Sigmoid colon (tissue), 7 donors: ENCODE results near the gene NPLOC4. TPM values are rescaled to one million over a fixed set of nuclear protein-coding genes. Genes with fewer than 3 reads are reported as not detected.
A peak's percentile ranks its signal among the peaks of the same experiment; 100 is the strongest.

ENCODE experiments used
- DNase-seq: peaks from one replicate; pipeline ENCODE4 v3.0.0-alpha.2; 2019
- H3K27ac ChIP-seq, 4 donors: fragments of 200-600 bp; sonication (generic); one replicate each; pipeline ENCODE4 v1.5.1; 2016 to 2019; ENCODE audit warnings: mild to moderate bottlenecking in 1 of 4
- H3K27me3 ChIP-seq, 3 donors: fragments of 200-600 bp; sonication (generic); one replicate each; pipeline ENCODE4 v1.5.1; 2019; ENCODE audit warnings: mild to moderate bottlenecking in 1 of 3
- H3K36me3 ChIP-seq, 4 donors: fragments of 200-600 bp; sonication (generic); one replicate each; pipeline ENCODE4 v1.5.1; 2016 to 2019
- H3K4me1 ChIP-seq, 4 donors: fragments of 200-600 bp; sonication (generic); one replicate each; pipeline ENCODE4 v1.5.1; 2017 to 2019
- H3K4me3 ChIP-seq, 4 donors: fragments of 200-600 bp; sonication (generic); one replicate each; pipeline ENCODE4 v1.5.1; 2017 to 2019; ENCODE audit warnings: mild to moderate bottlenecking in 2 of 4, moderate library complexity in 1 of 4
- H3K9me3 ChIP-seq, 4 donors: fragments of 200-600 bp in 3 of 4; sonication (generic) in 3 of 4; one replicate each; pipeline versions ENCODE4 v1.5.1 to v1.6.1; 2013 to 2019
- CTCF ChIP-seq, 4 experiments: fragments of 450-650 bp in 3 of 4; fragments of 200-600 bp in 1 of 4; IDR thresholded peaks; one replicate each; pipeline ENCODE4 v1.5.1; 2016 to 2019; ENCODE audit warnings: antibody characterized with exemption in 4 of 4, mild to moderate bottlenecking in 3 of 4, moderate library complexity in 2 of 4
- EP300 ChIP-seq, 4 donors: sonication (generic); formaldehyde crosslinking; IDR thresholded peaks; one replicate each; pipeline ENCODE4 v1.6.1; 2017; ENCODE audit warnings: antibody characterized with exemption in 4 of 4
- POLR2A ChIP-seq, 2 donors: fragments of 450-650 bp; IDR thresholded peaks; one replicate each; pipeline ENCODE4 v1.6.1; 2016; ENCODE audit warnings: antibody characterized with exemption in 2 of 2, mild to moderate bottlenecking in 2 of 2, moderate library complexity in 2 of 2
- POLR2AphosphoS5 ChIP-seq, 4 donors: sonication (generic); formaldehyde crosslinking; IDR thresholded peaks; one replicate each; pipeline ENCODE4 v1.6.1; 2017; ENCODE audit warnings: antibody characterized with exemption in 4 of 4
- WGBS, 2 donors: extraction: QIAGEN DNeasy Blood & Tissue Kit; methylation state at CpG; one replicate each; pipeline ENCODE4 v1.1.7; 2013; 5-methylcytosine and 5-hydroxymethylcytosine counted together
- intact Hi-C: fragments of 100-400 bp; cut with DNase I; formaldehyde crosslinking; loops from one replicate; pipeline ENCODE4 v1.15.1; 2023
- polyA plus RNA-seq, 3 donors: library from polyadenylated mRNA; stranded (reverse); fragments of 200-250 nt; gene quantifications; one replicate each; pipeline ENCODE4 v1.2.3, GENCODE V29; 2013
- total RNA-seq, 4 donors: library from RNA; depleted of rRNA; stranded (reverse); fragments of >200 nt; gene quantifications; one replicate each; pipeline ENCODE4 v1.1.0, GENCODE V29; 2016
- donor health status: healthy with polysubstance abuse.
- donor health status: Bipolar disorder and iron deficiency.
- donor health status: healthy.

Gene NPLOC4
- total and polyA plus RNA-seq, 7 donors: 19.8 to 59.7 (median 51.7) TPM

GRCh38 chr17:81556175-81556691 is 80.7 kb downstream of the NPLOC4 start:
- intact Hi-C loops: no loop called here
- Histone ChIP-seq H3K9me3 (no peaks in the 10 kb centered on the region), H3K27me3 (no peaks in the 10 kb centered on the region), H3K4me3 (no peak overlapping the region), H3K4me1 (peaks cover 0 to 24% (median 17%) of the 10 kb centered on the region in 4 donors), H3K27ac (no peak overlapping the region), H3K36me3 (peaks cover 14 to 53% (median 31%) of the 10 kb centered on the region in 4 donors)
- no peak for DNase-seq
- TF ChIP-seq POLR2AphosphoS5 (IDR thresholded peaks at IDR 0.05) (no peak), CTCF (IDR thresholded peaks at IDR 0.05) (no peak), EP300 (IDR thresholded peaks at IDR 0.05) (no peak), POLR2A (IDR thresholded peaks at IDR 0.05) (no peak)
- 47 to 85% methylated on average over 9 of the region's 9 CpGs for whole genome bisulfite sequencing, 2 donors

- H3K27me3 ChIP-seq: no peaks in the 10 kb centered on the region
- WGBS, 2 donors: 26 to 30% methylated on average over 24 of the region's 24 CpGs
- H3K27ac ChIP-seq: peak overlapping the region; percentile 84 to 89 (median 85)
- H3K4me1 ChIP-seq: peaks cover 0 to 39% (median 26%) of the 10 kb centered on the region in 4 donors
- H3K4me3 ChIP-seq: peak overlapping the region in 3 of 4 donors; percentile 78 to 90 (median 84)
- no peak for DNase-seq
- TF ChIP-seq POLR2AphosphoS5 (IDR thresholded peaks at IDR 0.05): peak in 1 of 4 donors; percentile 39
- no peak for TF ChIP-seq EP300 (IDR thresholded peaks at IDR 0.05)
- intact Hi-C loops: loop anchor here (2.0 to 5.0 kb wide), 3 partner anchors 13 to 49 kb away; no protein-coding TSS in a partner anchor
- H3K9me3 ChIP-seq: no peaks in the 10 kb centered on the region
- H3K36me3 ChIP-seq: peaks cover 5 to 48% (median 18%) of the 10 kb centered on the region in 4 donors
Observed at GRCh38 chr17:81553616-81554181, 83.2 kb downstream of the NPLOC4 start.

GRCh38 chr17:81553018-81553615 is 83.8 kb downstream of the NPLOC4 start:
- peaks cover 2 to 47% (median 16%) of the 10 kb centered on the region in 4 donors for H3K36me3 ChIP-seq
- peak overlapping the region; percentile 73 to 90 (median 81) for H3K4me3 ChIP-seq
- 1% methylated on average over 19 of the region's 19 CpGs for WGBS, 2 donors
- H3K4me1 ChIP-seq: peaks cover 0 to 39% (median 26%) of the 10 kb centered on the region in 4 donors
- DNase-seq: peak; percentile 81
- H3K27me3 ChIP-seq: no peaks in the 10 kb centered on the region
- H3K9me3 ChIP-seq: no peaks in the 10 kb centered on the region
- H3K27ac ChIP-seq: peak overlapping the region; percentile 84 to 89 (median 85)
- peak in 1 of 4 donors; percentile 21 for TF ChIP-seq POLR2AphosphoS5 (IDR thresholded peaks at IDR 0.05)
- TF ChIP-seq EP300 (IDR thresholded peaks at IDR 0.05): no peak
- intact Hi-C loops: loop anchor here (2.0 to 5.0 kb wide), 3 partner anchors 14 to 49 kb away; no protein-coding TSS in a partner anchor

GRCh38 chr17:81552244-81553017 is 84.5 kb downstream of the NPLOC4 start, which contains the start of gene FAAP100:
Gene FAAP100 (minus strand): TSS chr17:81552353. CDS start chr17:81552330, 23 bp downstream.
- peaks cover 0 to 39% (median 26%) of the 10 kb centered on the region in 4 donors for H3K4me1 ChIP-seq
- DNase-seq: peak; percentile 85
- intact Hi-C loops: loop anchor here (2.0 to 5.0 kb wide), 3 partner anchors 14 to 50 kb away; no protein-coding TSS in a partner anchor
- H3K27ac ChIP-seq: peak within 1 kb of the TSS; percentile 84 to 89 (median 85)
- H3K36me3 ChIP-seq: peaks cover 0 to 47% (median 20%) of the 10 kb centered on the region in 4 donors
- no peaks in the 10 kb centered on the region for H3K9me3 ChIP-seq
- H3K27me3 ChIP-seq: no peaks in the 10 kb centered on the region
- TF ChIP-seq POLR2A (IDR thresholded peaks at IDR 0.05): peak in 1 of 2 donors; percentile 23
- no peak for TF ChIP-seq EP300 (IDR thresholded peaks at IDR 0.05)
- peak; percentile 54 to 84 (median 68) for TF ChIP-seq POLR2AphosphoS5 (IDR thresholded peaks at IDR 0.05)
- H3K4me3 ChIP-seq: peak within 1 kb of the TSS; percentile 73 to 90 (median 81)
- WGBS, 2 donors: 0% methylated on average over 85 of the region's 85 CpGs

- no peak for TF ChIP-seq POLR2AphosphoS5 (IDR thresholded peaks at IDR 0.05)
- no peak for DNase-seq
- peak overlapping the region; percentile 73 to 90 (median 81) for H3K4me3 ChIP-seq
- H3K27ac ChIP-seq: peak overlapping the region; percentile 84 to 89 (median 85)
- intact Hi-C loops: loop anchor here (2.0 to 5.0 kb wide), 3 partner anchors 15 to 51 kb away; no protein-coding TSS in a partner anchor
- 1 to 2% methylated on average over 69 of the region's 69 CpGs for WGBS, 2 donors
- H3K36me3 ChIP-seq: peaks cover 0 to 47% (median 20%) of the 10 kb centered on the region in 4 donors
- no peaks in the 10 kb centered on the region for H3K9me3 ChIP-seq
- H3K4me1 ChIP-seq: peaks cover 0 to 39% (median 26%) of the 10 kb centered on the region in 4 donors
- H3K27me3 ChIP-seq: no peaks in the 10 kb centered on the region
Observed at GRCh38 chr17:81551458-81552243, 85.3 kb downstream of the NPLOC4 start.
